ENCODE measurements around the gene ANKRD34A. TPM values are rescaled to one million over a fixed set of nuclear protein-coding genes. Genes with fewer than 3 reads are reported as not detected.
A peak's percentile ranks its signal among the peaks of the same experiment; 100 is the strongest.
"Not testable (repeated sequence)": the region's sequence is repeated elsewhere in the genome, so short reads cannot be mapped to it uniquely, and the experiment has no call there.

The ANKRD34A gene
- total RNA-seq, 1 donor: 0.42 TPM

- no peaks in the 10 kb centered on the region for H3K27me3 ChIP-seq (ENCODE audit: insufficient read depth, low read length)
- H3K4me3 ChIP-seq (ENCODE audit: low read length): no peak overlapping the region
- H3K9me3 ChIP-seq (ENCODE audit: low read depth, low read length): no peaks in the 10 kb centered on the region
- peaks cover 9% of the 10 kb centered on the region for H3K4me1 ChIP-seq (ENCODE audit: insufficient read depth, low read length)
Observed at GRCh38 chr1:145949219-145949618, 15.2 kb downstream of the ANKRD34A start.

- H3K4me1 ChIP-seq (ENCODE audit: insufficient read depth, low read length): peaks cover 9% of the 10 kb centered on the region
Observed at GRCh38 chr1:145947551-145947950, 16.8 kb downstream of the ANKRD34A start.

GRCh38 chr1:145946477-145946986, 17.8 kb downstream of the ANKRD34A start:
- H3K27me3 ChIP-seq (ENCODE audit: insufficient read depth, low read length): no peaks in the 10 kb centered on the region
- H3K4me3 ChIP-seq (ENCODE audit: low read length): no peak overlapping the region
- H3K9me3 ChIP-seq (ENCODE audit: low read depth, low read length): no peaks in the 10 kb centered on the region
- peaks cover 9% of the 10 kb centered on the region for H3K4me1 ChIP-seq (ENCODE audit: insufficient read depth, low read length)

More at GRCh38 chr1:145947551-145947950, 16.8 kb downstream of the ANKRD34A start:
- H3K27me3 ChIP-seq (ENCODE audit: insufficient read depth, low read length): no peaks in the 10 kb centered on the region
- H3K9me3 ChIP-seq (ENCODE audit: low read depth, low read length): no peaks in the 10 kb centered on the region
- no peak overlapping the region for H3K4me3 ChIP-seq (ENCODE audit: low read length)

- Histone ChIP-seq H3K4me3 (ENCODE audit: low read length) (no peak overlapping the region), H3K4me1 (ENCODE audit: insufficient read depth, low read length) (no peaks in the 10 kb centered on the region), H3K9me3 (ENCODE audit: low read depth, low read length) (no peaks in the 10 kb centered on the region), H3K27me3 (ENCODE audit: insufficient read depth, low read length) (no peaks in the 10 kb centered on the region)
Observed at GRCh38 chr1:145944532-145944931, 19.8 kb downstream of the ANKRD34A start.

GRCh38 chr1:145942871-145943270, 21.5 kb downstream of the ANKRD34A start:
- Histone ChIP-seq H3K9me3 (ENCODE audit: low read depth, low read length) (no peaks in the 10 kb centered on the region), H3K27me3 (ENCODE audit: insufficient read depth, low read length) (no peaks in the 10 kb centered on the region), H3K4me3 (ENCODE audit: low read length) (no peak overlapping the region), H3K4me1 (ENCODE audit: insufficient read depth, low read length) (no peaks in the 10 kb centered on the region)

GRCh38 chr1:145942405-145942804, 22.0 kb downstream of the ANKRD34A start:
- Histone ChIP-seq H3K4me3 (ENCODE audit: low read length) (no peak overlapping the region), H3K9me3 (ENCODE audit: low read depth, low read length) (no peaks in the 10 kb centered on the region), H3K4me1 (ENCODE audit: insufficient read depth, low read length) (no peaks in the 10 kb centered on the region), H3K27me3 (ENCODE audit: insufficient read depth, low read length) (no peaks in the 10 kb centered on the region)

- Histone ChIP-seq H3K27me3 (ENCODE audit: insufficient read depth, low read length) (no peaks in the 10 kb centered on the region), H3K4me1 (ENCODE audit: insufficient read depth, low read length) (peaks cover 12% of the 10 kb centered on the region), H3K4me3 (ENCODE audit: low read length) (no peak overlapping the region), H3K9me3 (ENCODE audit: low read depth, low read length) (no peaks in the 10 kb centered on the region)
Observed at GRCh38 chr1:145937436-145937835, 26.9 kb downstream of the ANKRD34A start.

- H3K9me3 ChIP-seq (ENCODE audit: low read depth, low read length): no peaks in the 10 kb centered on the region
Observed at GRCh38 chr1:145936247-145936646, 28.1 kb downstream of the ANKRD34A start.

GRCh38 chr1:145935708-145936107, 28.7 kb downstream of the ANKRD34A start:
- Histone ChIP-seq H3K27me3 (ENCODE audit: insufficient read depth, low read length) (no peaks in the 10 kb centered on the region), H3K9me3 (ENCODE audit: low read depth, low read length) (no peaks in the 10 kb centered on the region), H3K4me3 (ENCODE audit: low read length) (no peak overlapping the region), H3K4me1 (ENCODE audit: insufficient read depth, low read length) (peaks cover 20% of the 10 kb centered on the region)

More at GRCh38 chr1:145936247-145936646, 28.1 kb downstream of the ANKRD34A start:
- H3K4me3 ChIP-seq (ENCODE audit: low read length): no peak overlapping the region
- peaks cover 20% of the 10 kb centered on the region for H3K4me1 ChIP-seq (ENCODE audit: insufficient read depth, low read length)
- no peaks in the 10 kb centered on the region for H3K27me3 ChIP-seq (ENCODE audit: insufficient read depth, low read length)

- not testable (repeated sequence) for H3K9me3 ChIP-seq (ENCODE audit: low read depth, low read length); H3K4me3 ChIP-seq (ENCODE audit: low read length); H3K27me3 ChIP-seq (ENCODE audit: insufficient read depth, low read length)
- H3K4me1 ChIP-seq (ENCODE audit: insufficient read depth, low read length): peaks cover 31% of the 10 kb centered on the region
Observed at GRCh38 chr1:145932522-145933009, 31.8 kb downstream of the ANKRD34A start.

- H3K4me3 ChIP-seq (ENCODE audit: low read length): peak overlapping the region; percentile 63
Observed at GRCh38 chr1:145927916-145928643, 36.3 kb downstream of the ANKRD34A start.

GRCh38 chr1:145927063-145927886, 37.1 kb downstream of the ANKRD34A start, which contains the start of gene RBM8A:
RBM8A (minus strand) TSS chr1:145927484; CDS start chr1:145927426, 58 bp downstream.
- Histone ChIP-seq H3K4me1 (ENCODE audit: insufficient read depth, low read length) (peaks cover 39% of the 10 kb centered on the region), H3K4me3 (ENCODE audit: low read length) (peak within 1 kb of the TSS; percentile 63), H3K9me3 (ENCODE audit: low read depth, low read length) (no peaks in the 10 kb centered on the region), H3K27me3 (ENCODE audit: insufficient read depth, low read length) (no peaks in the 10 kb centered on the region)

More at GRCh38 chr1:145927916-145928643, 36.3 kb downstream of the ANKRD34A start:
- Histone ChIP-seq H3K9me3 (ENCODE audit: low read depth, low read length) (no peaks in the 10 kb centered on the region), H3K27me3 (ENCODE audit: insufficient read depth, low read length) (no peaks in the 10 kb centered on the region), H3K4me1 (ENCODE audit: insufficient read depth, low read length) (peaks cover 42% of the 10 kb centered on the region)

GRCh38 chr1:145926686-145927062, 37.7 kb downstream of the ANKRD34A start:
- no peaks in the 10 kb centered on the region for H3K9me3 ChIP-seq (ENCODE audit: low read depth, low read length)
- H3K4me1 ChIP-seq (ENCODE audit: insufficient read depth, low read length): peaks cover 33% of the 10 kb centered on the region
- peak overlapping the region; percentile 63 for H3K4me3 ChIP-seq (ENCODE audit: low read length)
- no peaks in the 10 kb centered on the region for H3K27me3 ChIP-seq (ENCODE audit: insufficient read depth, low read length)

- Histone ChIP-seq H3K27me3 (ENCODE audit: insufficient read depth, low read length) (no peaks in the 10 kb centered on the region), H3K4me1 (ENCODE audit: insufficient read depth, low read length) (peaks cover 43% of the 10 kb centered on the region), H3K9me3 (ENCODE audit: low read depth, low read length) (no peaks in the 10 kb centered on the region), H3K4me3 (ENCODE audit: low read length) (no peak overlapping the region)
Observed at GRCh38 chr1:145922266-145922665, 42.1 kb downstream of the ANKRD34A start.

- not testable (repeated sequence) for H3K27me3 ChIP-seq (ENCODE audit: insufficient read depth, low read length); H3K4me3 ChIP-seq (ENCODE audit: low read length); H3K9me3 ChIP-seq (ENCODE audit: low read depth, low read length)
- H3K4me1 ChIP-seq (ENCODE audit: insufficient read depth, low read length): peaks cover 33% of the 10 kb centered on the region
Observed at GRCh38 chr1:145920297-145920696, 44.1 kb downstream of the ANKRD34A start.

All from mononuclear cell (primary cell).